ENCODE measurements around the gene CD274.

Gene CD274

DNA sequence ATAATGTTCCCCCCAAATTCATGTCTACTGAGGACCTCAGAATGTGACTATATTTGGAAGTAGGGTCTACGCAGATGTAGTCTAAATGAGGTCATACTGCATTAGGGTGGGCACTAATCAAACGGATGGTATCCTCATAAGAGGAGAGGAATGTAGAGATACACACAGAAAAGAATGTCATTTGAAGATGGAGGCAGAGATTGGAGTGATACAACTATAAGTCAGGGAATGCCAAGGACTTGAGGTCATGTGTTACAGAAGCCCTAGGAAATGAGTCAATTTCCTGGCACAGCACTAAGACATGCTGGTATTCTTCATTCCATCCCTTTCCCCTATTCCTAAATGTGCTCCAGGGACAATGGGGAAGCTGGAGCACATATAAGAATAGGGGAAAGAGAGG, 59.2 kb downstream of the CD274 start:
- DNase-seq: no peak

DNA sequence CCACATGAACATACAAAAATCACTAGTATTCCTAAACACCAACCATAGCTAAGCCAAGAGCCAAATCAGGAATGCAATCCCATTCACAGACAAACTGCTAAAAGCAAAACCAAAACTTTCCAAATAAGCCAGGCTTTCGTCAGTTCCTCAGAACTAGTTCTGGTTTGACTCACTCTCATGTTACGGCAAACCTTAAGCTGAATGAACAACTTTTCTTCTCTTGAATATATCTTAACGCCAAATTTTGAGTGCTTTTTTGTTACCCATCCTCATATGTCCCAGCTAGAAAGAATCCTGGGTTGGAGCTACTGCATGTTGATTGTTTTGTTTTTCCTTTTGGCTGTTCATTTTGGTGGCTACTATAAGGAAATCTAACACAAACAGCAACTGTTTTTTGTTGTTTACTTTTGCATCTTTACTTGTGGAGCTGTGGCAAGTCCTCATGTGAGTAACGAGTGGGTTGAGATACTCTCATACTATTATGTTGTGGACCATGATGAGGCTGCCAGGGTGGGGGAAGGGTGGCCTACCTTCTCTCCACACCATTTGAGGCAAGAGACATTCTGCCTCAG, 60.1 kb downstream of the CD274 start, which contains the start of gene PDCD1LG2:
Gene PDCD1LG2 (plus strand): TSS at position 172 of the 572 bp plus-strand sequence. CDS start 12,016 bp downstream, outside the sequence.
- peak; percentile 60 for DNase-seq

DNA sequence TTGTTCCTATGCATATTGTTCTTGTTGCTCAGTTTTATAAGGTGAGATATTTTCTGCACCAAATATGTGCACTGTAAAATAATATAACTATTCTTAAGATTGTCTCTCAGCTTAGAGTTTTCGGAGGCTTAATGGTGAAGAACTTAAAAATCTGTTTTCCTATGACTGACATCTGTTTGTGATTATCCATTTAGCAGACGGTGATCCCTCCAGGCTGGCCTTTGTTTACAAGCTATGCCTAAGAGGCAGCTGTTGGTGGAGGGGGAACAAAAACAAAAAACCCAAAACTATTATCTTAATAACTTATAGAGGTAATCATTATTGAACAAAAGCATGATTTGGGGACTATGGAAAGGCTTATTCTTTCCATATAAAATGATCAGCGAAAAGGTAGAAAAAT, 60.6 kb downstream of the CD274 start:
- no peak for DNase-seq

- DNase-seq: no peak
These were observed 61.1 kb downstream of the CD274 start for GRCh38 chr9:5511476-5511875.

DNA sequence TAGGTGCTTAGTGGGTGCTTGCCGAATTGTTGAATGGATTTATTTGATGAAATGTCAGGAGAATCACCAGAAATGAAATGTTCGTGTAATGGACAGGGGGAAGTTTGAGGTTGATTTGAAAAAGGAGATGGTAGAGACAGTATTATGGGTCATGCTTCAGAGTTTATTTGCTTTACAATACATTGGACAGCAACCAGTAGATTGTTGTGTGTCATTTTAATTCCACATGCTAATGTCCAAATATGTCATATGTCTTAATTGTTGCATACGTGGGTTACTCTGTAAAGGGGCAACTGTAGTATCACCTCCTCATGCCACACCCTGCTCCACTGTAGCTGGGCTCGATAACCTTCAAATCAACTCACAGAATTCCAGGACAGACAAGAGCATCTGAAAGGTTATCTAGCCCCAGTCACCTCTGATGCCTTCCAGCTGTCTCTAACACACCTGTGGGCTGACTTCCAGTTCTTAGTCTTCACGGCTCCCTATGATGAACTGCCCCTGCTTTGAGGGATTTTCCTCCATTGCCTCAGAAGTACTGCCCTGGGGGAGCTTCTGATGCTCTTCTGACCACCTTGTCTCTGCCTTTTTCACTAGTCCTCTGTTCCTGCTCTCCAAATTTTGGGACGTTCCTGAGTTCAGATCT, 61.7 kb downstream of the CD274 start:
- DNase-seq: no peak

DNA sequence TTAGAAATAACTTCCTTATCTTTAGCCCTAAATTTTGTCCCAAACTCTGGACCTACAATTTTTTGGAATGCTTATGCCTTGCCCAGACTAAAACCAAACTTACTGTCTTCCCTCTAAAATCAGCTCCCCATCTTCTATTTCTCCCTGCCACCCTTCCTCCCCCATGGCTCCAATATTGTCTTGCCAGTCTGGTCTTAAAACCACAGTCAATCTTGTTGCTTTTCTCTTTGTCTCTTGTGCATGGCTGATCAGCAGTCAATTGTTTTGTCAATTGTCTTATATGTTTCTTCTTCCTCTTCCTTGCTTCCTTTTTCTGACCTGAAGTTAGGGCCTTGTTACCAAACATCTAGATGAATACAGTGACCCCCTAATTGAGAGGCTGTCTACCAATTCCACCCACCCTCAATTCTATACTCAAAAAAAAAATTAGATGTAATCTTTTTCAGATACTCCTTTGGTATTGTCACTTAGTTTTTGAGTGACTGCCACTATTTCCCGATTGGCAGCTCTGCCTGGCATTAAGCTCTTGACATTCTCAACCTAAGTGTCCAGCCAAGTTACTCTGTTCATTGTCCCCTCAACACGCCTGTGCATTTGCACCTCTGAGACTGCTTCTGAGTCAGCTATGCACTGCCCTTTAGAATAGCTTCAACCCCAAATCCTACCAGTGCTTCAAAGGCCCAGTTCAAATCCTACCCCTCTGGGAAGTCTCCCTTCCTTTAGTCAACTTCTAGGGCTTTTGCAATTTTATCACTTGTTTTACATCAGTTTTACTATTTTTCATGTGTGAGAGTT, 62.5 kb downstream of the CD274 start:
- DNase-seq: no peak

DNA sequence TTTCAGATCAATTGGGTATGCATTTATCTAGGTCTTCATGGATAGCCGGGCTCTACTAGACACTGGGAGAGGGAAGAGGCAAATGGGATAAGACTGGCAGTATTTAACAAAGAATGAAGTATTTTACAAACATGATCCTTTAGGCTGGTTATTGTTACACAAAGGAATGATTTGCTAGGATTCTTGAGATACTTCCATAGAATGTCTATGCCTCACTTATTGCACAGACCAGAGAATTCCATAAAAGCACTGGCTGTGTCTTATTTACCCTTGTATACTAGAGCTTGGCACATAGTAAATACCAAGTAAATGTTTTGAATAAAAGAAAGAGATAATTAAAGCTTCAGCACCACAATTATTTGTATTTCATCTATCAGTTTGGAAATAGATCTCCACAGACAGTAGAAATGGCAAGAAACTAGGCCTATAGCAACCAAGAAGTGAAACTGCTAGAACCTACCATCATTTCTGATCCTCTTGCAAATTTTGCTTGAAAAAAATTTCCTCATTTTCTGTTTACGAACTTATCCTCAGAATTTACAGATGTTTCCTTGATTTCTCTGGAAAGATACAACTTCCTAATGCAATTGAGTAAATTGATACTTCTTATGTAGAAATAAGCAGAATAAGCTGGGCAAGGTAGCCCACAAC, 63.7 kb downstream of the CD274 start:
- DNase-seq: no peak

DNA sequence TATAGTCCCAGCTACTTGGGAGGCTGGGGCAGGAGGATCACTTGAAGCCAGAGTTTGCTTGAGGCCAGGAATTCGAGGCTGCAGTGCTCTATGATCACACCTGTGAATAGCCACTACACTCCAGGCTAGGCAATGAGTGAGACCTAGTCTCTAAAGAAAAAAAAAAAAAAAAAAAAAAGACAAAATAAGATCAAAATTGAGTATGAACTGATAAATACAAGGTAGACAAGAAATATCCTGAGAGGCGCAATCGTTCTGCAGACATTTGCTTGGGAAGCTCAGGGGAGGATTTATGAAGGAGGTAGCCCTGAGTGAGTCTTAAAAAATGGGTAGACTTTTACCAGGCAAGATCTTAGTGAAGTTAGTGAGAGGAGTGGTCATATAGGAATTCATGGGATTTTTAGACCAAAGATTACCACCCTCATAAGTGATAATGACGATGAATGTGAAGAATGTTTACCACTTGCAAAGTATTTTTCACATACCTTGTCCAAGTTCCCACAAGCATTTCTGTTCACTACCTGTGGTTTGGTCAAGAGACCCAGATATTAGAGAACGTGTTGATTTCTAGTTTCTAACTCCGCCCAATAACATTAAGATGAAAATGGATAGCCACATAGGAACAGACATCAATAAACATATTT, 64.4 kb downstream of the CD274 start:
- no peak for DNase-seq

DNA sequence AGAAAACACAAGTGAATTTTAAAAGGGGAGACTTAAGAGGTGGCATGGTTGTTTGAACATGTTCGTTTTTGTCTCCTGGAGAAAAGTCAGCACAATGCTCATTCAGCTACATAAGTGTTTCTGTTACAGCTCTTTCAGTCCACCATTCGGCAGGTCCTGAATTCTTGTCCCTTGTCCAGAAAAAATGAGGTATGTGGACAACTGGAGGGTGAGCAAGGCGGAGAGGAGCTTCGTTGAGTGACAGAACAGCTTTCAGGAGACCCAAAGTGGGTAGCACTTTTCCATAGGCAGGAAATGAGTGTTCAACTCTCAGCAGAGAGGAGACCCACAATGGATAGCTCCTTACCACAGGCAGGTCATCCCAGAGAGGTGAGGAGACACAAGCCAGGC, 64.9 kb downstream of the CD274 start:
- DNase-seq: no peak

GRCh38 chr9:5516453-5517220, 66.3 kb downstream of the CD274 start:
- no peak for DNase-seq

GRCh38 chr9:5518171-5518936, 68.0 kb downstream of the CD274 start:
- DNase-seq: no peak

DNA sequence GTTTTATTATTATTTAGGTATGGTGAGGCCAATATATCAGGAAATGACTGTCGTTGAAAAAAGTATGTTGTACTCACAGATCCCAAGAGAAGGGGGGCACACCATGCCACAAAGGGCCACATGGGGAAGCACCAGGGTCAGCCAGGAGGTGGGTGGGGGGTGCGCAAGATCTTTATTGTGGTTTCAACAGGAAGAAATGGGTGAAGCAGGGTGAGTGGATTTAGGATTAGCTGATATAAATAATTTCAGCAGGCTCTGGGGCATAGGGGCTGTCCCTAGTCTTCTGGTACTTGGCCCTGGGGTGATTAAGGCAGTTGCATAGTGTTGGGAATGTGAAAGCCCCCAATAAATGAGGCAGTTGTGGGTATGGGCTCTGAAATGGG, 68.6 kb downstream of the CD274 start:
- peak; percentile 4 for DNase-seq
